CD4-positive, alpha-beta T cell treated with Interleukin-6 at 100 ng/mL for 8 hours (primary cell): ENCODE data around the gene MAP7D1.
"Not testable (repeated sequence)": the region's sequence is repeated elsewhere in the genome, so short reads cannot be mapped to it uniquely, and the experiment has no call there.

Source experiments
- DNase-seq: peaks from one replicate; pipeline ENCODE4 v3.0.0-alpha.2; 2020; ENCODE audit warnings: mixed read lengths, low spot score

MAP7D1 gene

DNA sequence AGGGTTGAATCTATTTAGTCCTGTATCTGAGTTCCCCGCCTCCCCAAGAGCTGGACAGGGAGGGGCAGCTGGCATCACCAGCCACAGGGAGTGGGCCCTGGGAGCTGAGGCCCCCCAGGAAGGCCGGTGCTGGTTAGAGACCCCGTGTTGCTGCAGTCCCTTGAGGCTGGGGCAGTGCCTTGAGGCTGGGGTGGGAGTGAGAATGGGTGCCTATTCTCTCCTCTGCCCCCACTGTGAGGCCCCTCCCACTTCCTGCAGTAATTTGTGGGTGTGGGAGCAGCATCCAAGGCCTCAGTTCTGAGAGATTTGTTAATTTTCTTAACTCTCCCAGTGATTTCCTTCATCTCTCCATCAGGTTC is 4.1 kb upstream of the MAP7D1 start:
- peak; percentile 67 for DNase-seq

GRCh38 chr1:36153476-36153875 is 2.5 kb upstream of the MAP7D1 start:
- DNase-seq: no peak

DNA sequence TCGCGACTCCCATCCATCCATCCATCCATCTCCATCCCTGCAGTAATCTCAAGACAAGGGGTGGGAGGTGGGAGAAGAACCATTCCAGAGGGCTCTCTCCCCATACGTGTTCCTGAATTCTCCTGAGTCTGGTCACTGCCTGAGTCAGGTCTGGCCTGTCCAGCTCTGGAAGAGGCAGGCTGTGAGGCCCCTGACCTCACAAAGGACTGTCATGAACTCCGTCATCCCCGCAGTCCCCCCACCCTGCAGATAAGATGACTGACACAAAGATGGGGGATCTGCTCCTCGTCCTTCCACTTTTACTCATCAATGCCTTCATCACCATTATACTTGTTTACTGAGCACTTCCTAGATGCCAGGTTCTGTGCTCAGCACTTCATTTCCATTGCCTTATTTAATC is 1.6 kb upstream of the MAP7D1 start:
- DNase-seq: no peak

- DNase-seq: no peak
Measured at GRCh38 chr1:36154765-36155407, 1.1 kb upstream of the MAP7D1 start.

DNA sequence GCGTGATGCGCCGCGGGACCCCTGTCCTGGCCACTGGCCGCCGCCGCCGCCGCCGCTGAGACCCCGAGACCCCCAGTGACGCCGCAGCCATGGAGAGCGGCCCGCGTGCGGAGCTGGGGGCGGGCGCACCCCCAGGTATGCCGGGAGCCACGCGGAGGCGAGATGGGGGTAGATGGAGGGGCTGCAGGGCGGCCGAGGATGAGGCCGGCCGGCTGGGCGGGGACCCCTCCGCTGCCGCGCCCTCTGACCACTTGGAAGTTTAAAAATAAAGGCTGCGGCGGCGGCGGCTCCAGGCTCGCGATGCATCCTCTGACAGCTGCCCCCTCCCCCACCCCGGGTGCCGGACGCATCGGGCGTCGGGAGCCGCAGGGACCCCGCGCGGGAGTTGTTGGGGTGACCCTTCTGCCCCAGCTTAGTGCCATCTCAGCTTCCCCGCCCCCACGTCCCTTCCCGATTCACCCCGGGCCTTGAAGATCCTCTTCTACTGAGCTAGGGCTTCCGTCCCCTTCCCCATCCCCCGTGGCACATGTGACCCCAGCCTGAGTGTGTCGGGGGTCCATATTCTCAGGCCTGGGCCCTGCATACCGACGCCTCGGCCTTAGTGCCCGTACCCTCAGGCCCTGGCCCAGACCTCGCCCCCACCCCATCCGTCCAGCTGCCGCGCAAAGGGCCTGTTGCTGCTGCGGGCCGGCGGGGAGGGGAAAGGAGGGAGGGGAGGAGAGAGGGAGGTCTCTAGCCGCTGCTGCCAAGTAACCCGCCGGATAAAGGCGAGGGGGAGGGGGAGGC is 562 bp downstream of the MAP7D1 start:
- DNase-seq: peak; percentile 66

DNA sequence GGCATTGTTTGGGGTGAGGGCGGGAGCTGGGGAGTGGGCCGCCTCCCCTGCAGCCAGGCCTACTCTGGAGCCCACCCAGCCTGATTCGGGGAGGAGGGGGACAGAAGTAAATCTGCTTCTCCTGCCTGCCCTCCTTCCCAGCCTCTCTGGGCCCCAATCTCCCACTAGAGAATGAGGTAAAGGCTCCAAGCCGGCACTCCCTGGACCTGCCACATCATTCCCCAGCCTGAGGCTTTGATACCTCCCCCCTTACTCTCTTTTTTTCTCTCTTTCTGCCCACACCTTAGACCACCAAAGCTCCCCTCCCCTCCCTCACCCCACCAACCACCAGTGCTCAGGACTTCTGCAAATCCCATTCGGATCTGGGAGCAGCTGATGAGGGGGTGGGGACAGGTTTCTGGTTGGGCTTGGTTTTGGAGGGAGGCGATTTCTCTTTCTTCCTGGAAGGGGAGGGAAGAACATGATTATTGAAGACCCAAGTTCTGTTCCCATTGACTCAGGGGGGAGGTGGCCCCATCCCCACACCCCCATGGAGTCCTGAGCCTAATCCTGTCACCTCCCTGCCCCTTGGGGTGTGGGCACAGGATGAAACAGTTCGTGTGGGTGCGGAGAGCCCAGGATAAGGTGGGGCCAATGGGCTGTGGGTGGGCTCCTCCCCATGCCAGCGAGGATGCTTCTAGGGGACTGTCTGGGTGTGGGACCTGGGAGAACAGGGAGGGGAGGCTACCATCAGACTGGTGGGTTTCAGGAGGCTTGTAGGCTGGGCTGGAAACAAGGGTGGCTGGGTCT is 1.3 kb downstream of the MAP7D1 start:
- DNase-seq: no peak

DNA sequence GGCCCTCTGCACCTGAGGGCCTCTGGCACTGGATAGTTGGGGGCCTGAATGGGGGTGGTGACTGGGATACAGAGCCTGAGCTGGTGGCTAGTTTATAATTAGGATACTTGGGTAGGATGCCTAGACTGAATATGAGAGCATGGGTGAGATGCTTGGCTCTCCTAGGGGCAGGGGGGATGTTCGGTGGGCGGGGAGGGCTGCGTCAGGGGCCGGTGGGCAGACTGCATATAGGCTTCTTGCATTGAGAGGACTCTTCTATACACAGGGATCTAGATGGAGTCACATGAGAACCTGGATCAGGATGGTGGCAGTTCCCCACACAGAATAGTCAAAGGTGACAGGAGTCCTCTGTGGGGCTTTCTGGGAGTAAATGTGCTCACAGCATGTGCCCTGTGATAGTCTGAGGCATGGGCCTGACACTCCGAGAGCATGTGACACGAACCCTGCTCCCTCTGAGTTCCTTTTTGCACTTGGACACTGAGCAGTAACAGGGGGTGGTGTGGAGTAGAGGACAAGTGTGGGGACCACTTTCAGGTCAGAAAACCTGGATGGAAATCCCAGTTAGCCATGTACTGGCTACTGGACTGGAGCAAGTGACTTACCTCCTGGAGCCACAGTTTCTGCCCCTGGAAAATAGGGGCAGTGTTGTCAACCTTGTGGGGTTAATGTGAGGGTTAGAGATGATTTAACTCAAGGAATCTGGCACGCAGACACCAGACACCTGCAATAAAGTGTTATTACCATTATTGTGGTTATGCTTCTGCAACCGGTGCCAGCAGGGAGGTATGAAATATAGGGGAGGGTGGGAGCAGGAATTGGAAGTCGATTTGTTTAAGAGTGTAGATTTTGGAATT is 2.2 kb downstream of the MAP7D1 start:
- DNase-seq: no peak

DNA sequence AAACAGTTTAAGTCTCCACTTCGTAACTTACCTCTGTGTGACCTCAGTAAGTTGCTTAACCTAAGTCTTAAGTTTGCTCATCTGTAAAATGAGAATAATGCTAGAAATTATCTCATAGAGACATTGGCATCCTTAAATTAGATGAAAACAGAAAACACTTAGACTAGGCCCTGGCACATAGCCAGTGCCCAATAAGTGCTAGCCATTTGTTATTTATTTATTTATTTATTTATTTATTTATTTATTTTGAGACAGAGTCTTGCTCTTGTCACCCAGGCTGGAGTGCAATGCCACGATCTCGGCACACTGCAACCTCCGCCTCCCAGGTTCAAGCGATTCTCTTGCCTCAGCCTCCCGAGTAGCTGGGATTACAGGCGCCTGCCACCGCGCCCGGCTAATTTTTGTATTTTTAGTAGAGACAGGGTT is 2.9 kb downstream of the MAP7D1 start:
- DNase-seq: not testable (repeated sequence)

- DNase-seq: no peak
Measured at GRCh38 chr1:36159614-36160387, 3.8 kb downstream of the MAP7D1 start.

DNA sequence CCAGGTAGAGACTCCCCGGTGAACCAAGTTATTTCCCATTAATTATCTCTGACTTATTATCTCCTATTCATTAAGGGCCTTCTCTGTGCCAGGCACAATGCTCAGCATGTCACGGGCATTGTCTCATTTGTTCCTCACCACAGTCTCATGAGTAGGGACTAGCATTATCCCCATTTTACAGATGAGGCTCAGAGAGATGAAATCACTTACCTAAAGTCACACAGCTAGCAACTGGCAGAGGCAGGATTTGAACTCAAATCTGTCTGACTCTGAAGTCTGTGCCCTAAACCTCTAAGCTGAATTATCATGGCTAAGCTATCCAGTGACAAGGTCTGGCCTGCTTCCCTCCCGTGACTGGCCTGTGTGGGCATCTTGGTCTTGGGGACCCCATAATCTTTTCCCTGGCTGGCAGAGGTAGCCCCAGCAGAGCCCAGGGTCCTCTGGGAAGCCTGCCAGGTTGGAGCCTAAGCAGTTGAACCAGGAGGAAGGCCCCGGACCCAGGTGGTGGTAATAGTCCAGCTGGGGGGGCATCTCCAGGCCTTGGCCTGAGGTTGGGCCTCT is 4.5 kb downstream of the MAP7D1 start:
- no peak for DNase-seq

- peak; percentile 70 for DNase-seq
Measured at GRCh38 chr1:36160949-36161485, 5.1 kb downstream of the MAP7D1 start.

DNA sequence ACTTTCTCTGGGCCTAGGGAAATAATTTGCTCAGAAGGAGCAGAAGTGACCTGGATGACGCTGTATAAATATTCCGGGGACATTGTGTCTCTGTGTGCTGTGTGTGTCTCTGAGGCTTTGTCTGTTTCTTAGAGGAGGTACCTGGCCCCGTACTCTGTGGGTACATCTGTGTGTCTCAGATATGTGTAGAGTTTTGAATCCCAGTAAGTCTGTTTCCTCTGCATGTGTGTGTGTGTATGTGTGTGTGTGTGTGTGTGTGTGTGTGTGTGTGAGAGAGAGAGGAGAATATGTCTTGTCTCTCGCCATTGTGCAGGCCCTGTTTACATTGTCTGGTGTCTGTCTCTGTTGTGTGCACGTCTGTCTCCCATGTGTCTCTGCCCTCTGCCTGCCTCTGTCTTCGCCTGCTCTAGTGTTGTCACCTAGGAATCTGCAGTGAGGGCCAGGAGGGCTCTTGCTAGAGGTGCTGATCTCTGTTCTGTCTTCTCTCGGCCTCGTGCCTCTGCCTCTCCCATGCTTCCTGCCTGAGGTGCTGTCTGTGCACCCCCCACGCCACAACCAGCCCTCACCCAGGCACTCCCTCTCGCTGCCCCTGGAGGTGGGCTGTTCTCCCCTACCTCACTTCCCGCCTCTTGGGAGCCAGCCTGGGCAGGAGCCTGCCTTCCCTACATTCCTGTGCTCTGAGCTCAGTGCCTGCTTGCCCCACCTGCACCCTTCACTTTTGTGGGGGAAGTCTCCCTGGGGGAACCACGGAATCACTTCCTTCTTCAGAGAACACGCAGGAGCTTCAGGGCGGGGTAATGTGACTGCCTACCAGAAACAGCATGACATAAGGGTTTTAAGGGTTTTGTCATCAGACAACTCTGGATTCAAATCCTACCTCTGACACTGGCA is 5.9 kb downstream of the MAP7D1 start:
- peak; percentile 57 for DNase-seq

DNA sequence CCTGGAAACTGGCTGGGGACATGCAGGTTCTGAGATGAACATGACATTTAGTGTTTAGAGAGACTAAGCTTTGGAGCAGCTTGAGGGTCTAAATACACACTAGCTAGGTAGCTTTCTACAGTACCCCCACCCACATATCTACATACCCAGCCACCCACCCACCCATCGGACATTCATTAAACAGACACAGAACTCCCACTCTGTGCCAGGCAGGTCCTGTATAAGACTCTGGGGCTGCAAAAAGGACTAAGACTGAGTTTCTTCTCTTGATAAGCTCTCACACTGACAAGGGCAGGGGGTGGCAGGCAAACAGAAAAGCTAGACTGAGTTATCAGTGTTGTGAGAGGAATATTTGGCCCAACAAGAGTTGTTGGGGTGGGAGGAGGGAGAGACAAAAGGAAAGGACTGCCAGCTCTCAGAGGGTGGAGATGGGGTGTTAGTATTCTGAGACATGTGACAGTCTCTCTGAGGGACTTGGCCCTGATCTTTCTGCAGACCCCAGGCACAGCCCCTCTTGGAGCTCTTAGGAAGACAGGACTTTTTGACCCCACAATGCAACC is 6.8 kb downstream of the MAP7D1 start:
- no peak for DNase-seq

DNA sequence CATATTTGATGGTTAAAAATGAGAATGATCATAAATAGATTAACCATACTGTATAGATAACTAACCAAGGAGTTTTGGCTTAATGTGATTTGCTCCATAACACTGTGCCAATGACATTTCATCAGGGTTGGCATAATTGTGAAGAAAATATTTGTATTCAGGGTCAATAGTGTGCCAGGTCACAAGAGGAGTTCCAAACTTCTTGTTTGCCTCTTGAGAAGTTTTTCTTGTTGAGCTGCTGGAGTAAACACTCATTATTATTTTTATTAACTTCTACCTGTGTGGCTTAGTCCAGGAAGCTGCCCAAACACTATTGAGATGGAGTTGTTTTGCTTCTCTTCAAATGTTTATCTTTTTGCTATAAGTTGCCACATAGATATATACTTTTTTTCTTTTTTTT is 7.5 kb downstream of the MAP7D1 start:
- no peak for DNase-seq

GRCh38 chr1:36164361-36164760 is 8.4 kb downstream of the MAP7D1 start:
- DNase-seq: no peak

- no peak for DNase-seq
Measured at GRCh38 chr1:36165145-36165544, 9.2 kb downstream of the MAP7D1 start.

DNA sequence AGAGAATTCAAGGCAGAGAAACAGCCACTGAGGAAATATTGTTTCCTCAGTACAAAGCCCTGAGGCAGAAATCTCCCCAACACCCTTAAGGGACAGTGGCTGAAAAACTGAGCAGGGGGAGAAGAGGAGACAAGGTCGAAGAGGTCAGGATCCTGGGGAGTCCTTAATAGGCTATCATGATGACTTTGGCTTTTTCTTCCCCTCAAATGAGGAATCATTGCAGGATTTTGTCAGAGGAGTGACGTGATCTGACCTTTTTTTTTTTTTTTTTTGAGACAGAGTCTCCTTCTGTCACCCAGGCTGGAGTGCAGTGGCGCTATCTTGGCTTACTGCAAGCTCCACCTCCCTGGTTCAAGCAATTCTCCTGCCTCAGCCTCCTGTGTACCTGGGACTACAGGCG is 10.2 kb downstream of the MAP7D1 start:
- no peak for DNase-seq

DNA sequence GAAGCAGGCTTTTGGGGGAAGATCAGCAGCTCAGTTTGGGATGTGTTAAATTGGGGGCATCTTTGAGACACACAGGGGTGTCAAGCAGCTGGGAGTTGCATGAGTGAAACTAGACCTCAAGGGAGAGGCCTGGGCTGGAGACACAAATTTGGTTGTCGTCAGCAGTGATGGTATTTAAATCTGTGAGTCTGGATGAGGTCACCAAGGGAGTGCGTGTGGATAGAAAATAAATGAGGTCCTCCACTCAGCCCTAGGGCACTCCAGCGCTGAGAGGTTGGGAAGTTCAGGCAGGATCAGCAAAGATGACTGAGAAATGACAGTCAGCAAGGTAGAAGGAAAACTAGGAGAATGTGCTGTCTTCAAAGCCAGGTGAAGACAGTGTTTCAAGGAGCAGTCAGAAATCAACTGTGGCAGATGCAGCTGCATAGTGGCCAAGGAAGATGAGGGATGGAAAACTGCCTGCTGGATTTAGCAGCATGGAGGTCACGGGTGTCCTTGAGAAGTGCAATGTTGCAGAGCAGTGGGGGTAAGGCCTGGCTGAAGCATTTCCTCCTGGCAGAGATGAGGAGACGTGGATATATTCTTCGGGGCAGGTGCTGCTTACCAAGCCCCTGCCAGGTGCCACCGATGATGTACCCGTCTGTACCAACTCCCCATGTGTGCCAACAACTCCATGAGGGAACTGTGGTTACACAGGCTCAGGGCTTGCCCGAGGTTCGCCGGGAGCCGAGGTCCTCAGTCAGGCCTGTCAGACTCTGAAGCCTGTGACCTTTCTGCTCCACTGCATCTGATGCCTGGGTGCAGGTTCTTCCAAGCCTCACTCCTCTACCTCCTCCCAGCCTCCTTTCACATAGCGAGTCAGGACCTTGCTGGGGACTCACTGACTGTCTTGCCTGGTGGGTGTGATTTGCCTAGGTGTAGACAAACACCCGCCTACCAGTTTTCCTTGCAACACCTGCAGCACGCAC is 11.3 kb downstream of the MAP7D1 start:
- DNase-seq: no peak
